OCI-LY7 (cell line): ENCODE results near the gene NDUFB10. TPM values are rescaled to one million over a fixed set of nuclear protein-coding genes. Genes with fewer than 3 reads are reported as not detected.

Experiments
- BruUV-seq: library from RNA; stranded (reverse); fragments of 400-500 nt; replicated peaks from 2 replicates; lab custom pipeline; 2021; lab: Mats Ljungman, UMichigan
- CTCF ChIA-PET: fragments of 300-600 bp; sonication (Branson Sonifier 250); formaldehyde crosslinking; loops from one replicate; lab custom pipeline; 2022; ENCODE audit warnings: antibody characterized with exemption; ENCODE audit not compliant: unreplicated experiment; lab: Charles Lee
- POLR2A ChIA-PET: fragments of 300-600 bp; sonication (Branson Sonifier 250); formaldehyde crosslinking; loops from one replicate; lab custom pipeline; 2022; ENCODE audit warnings: antibody characterized with exemption; lab: Charles Lee
- DNase-seq: peaks from one replicate; pipeline ENCODE4 v3.0.0-alpha.2; 2015; ENCODE audit warnings: low spot score
- H2AFZ ChIP-seq: fragments of 200-600 bp; sonication (generic), shearing (Covaris generic); 2 replicates; pipeline ENCODE4 v1.6.1; 2014; ENCODE audit warnings: mild to moderate bottlenecking, antibody characterized with exemption, low read length, moderate library complexity
- H3K27ac ChIP-seq: fragments of 200-600 bp; sonication (generic); 2 replicates; pipeline ENCODE4 v1.5.1; 2014; ENCODE audit warnings: mixed run types, low read depth, mild to moderate bottlenecking, moderate library complexity, low read length, inconsistent platforms; ENCODE audit not compliant: poor library complexity, severe bottlenecking
- H3K36me3 ChIP-seq: fragments of 200-600 bp; sonication (generic); 2 replicates; pipeline ENCODE4 v1.6.1; 2014; ENCODE audit warnings: mild to moderate bottlenecking, antibody characterized with exemption, low read length, moderate library complexity, mixed read lengths; ENCODE audit not compliant: insufficient read depth
- H3K4me1 ChIP-seq: fragments of 200-600 bp; sonication (generic); 2 replicates; pipeline ENCODE4 v1.5.1; 2014; ENCODE audit warnings: mild to moderate bottlenecking, low read length; ENCODE audit not compliant: insufficient read depth, poor library complexity, severe bottlenecking
- H3K4me2 ChIP-seq: fragments of 200-600 bp; sonication (generic); 2 replicates; pipeline ENCODE4 v1.6.1; 2014; ENCODE audit warnings: mild to moderate bottlenecking, low read length
- H3K4me3 ChIP-seq: fragments of 200-600 bp; sonication (generic); 2 replicates; pipeline ENCODE4 v1.5.1; 2014; ENCODE audit warnings: mild to moderate bottlenecking, low read depth, low read length; ENCODE audit not compliant: poor library complexity, severe bottlenecking
- H3K79me2 ChIP-seq: fragments of 200-600 bp; sonication (generic); 2 replicates; pipeline ENCODE4 v1.6.1; 2016; ENCODE audit warnings: low read depth, mild to moderate bottlenecking, low read length, moderate library complexity, mixed read lengths; ENCODE audit not compliant: insufficient read depth
- H3K9me2 ChIP-seq: fragments of 200-600 bp; sonication (generic); 2 replicates; pipeline ENCODE4 v1.6.1; 2016; ENCODE audit warnings: mild to moderate bottlenecking, low read length, mixed read lengths; ENCODE audit not compliant: insufficient read depth
- H3K9me3 ChIP-seq: fragments of 200-600 bp; sonication (generic); 2 replicates; pipeline ENCODE4 v1.6.1; 2014; ENCODE audit warnings: mild to moderate bottlenecking, mixed run types, low read length, mixed read lengths
- H4K20me1 ChIP-seq: fragments of 200-600 bp; sonication (generic); 2 replicates; pipeline ENCODE4 v1.6.1; 2014; ENCODE audit warnings: mild to moderate bottlenecking, antibody characterized with exemption, low read length, moderate library complexity, mixed read lengths; ENCODE audit not compliant: insufficient read depth
- EZH2phosphoT487 ChIP-seq: fragments of 200-600 bp; sonication (generic); IDR thresholded peaks from 2 replicates; pipeline ENCODE4 v1.6.1; 2018; ENCODE audit warnings: low read depth, borderline replicate concordance, mild to moderate bottlenecking, mixed run types, antibody characterized with exemption, low read length, moderate library complexity, mixed read lengths
- intact Hi-C: fragments of 100-400 bp; cut with micrococcal nuclease; formaldehyde crosslinking; loops from one replicate; pipeline ENCODE4 v1.10.0; 2022; ENCODE audit not compliant: unreplicated experiment
- total RNA-seq, 2 experiments: library from RNA; depleted of rRNA in 1 of 2; stranded (reverse); fragments of >200 nt in 1 of 2; shearing (Covaris generic) in 1 of 2; gene quantifications; 2 replicates each; pipeline ENCODE4 v1.2.3, GENCODE V29; 2014 to 2022
- TF ChIP-seq, protein P1 (sequence below): fragments of 200-600 bp; sonication (generic); conservative IDR thresholded peaks from 2 replicates; pipeline ENCODE4 v1.5.1; 2014; ENCODE audit warnings: mild to moderate bottlenecking, antibody characterized with exemption, low read length, moderate library complexity, mixed read lengths

The NDUFB10 gene
- total RNA-seq, 2 experiments from 2014 or later: 201 to 240 TPM

DNA sequence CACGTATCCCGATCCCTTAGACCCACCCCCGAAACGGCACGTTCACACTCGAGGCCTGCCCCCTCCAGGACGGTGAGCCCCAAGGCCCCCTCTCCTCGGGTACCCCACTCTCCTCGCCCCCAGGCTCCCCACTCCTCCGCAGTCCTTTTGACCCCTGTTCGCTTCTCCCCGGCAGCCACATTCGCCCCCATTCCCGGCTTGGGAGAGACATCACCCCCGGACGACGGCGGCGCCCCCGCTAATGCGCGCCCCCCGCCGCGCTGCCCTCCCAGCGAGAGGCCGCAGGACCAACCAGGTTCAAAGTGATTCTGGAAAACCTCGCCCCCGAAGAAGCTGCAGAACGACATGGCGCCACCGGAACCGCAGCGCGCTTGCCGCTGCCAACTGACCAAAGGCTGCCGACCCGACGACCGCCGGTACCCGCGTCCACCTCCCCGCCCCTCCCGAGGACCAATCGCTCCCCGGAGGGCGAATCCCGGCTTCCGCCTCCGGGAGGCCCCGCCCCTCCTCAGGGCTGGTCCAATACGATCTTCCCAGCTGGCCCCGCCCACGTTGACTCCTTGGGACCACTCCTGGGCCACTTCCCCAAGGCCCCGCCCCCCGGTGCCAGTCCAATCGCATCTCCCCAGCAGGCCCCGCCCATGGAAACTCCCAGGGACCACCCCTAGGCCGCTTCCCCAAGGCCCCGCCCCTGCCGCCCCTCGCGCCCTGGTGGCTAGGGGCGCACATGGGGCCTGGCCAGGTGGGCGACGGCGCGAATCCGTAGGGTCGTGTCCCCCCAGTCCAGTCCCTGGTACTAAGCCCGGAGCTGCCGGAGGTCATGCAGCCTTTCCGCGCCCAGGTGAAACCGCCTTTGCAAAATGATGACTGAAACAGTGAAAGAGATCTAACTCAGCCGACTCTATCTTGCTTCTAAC, 16.3 kb upstream of the NDUFB10 start, which contains the start of gene MSRB1:
Gene MSRB1, minus strand, starts transcription at position 390 of the 917 bp plus-strand sequence. Its CDS starts 43 bp downstream, at position 347.
- Histone ChIP-seq H3K4me3 (peak within 1 kb of the TSS; percentile 84), H4K20me1 (no peaks in the 10 kb centered on the region), H3K4me1 (peaks cover 18% of the 10 kb centered on the region), H3K9me3 (no peaks in the 10 kb centered on the region), H3K27ac (no peak within 1 kb of the TSS), H3K9me2 (no peaks in the 10 kb centered on the region), H2AFZ (peak within 1 kb of the TSS; percentile 83), H3K4me2 (peak within 1 kb of the TSS; percentile 95), H3K79me2 (no peaks in the 10 kb centered on the region), H3K36me3 (no peaks in the 10 kb centered on the region)
- TF ChIP-seq, protein P1, sequence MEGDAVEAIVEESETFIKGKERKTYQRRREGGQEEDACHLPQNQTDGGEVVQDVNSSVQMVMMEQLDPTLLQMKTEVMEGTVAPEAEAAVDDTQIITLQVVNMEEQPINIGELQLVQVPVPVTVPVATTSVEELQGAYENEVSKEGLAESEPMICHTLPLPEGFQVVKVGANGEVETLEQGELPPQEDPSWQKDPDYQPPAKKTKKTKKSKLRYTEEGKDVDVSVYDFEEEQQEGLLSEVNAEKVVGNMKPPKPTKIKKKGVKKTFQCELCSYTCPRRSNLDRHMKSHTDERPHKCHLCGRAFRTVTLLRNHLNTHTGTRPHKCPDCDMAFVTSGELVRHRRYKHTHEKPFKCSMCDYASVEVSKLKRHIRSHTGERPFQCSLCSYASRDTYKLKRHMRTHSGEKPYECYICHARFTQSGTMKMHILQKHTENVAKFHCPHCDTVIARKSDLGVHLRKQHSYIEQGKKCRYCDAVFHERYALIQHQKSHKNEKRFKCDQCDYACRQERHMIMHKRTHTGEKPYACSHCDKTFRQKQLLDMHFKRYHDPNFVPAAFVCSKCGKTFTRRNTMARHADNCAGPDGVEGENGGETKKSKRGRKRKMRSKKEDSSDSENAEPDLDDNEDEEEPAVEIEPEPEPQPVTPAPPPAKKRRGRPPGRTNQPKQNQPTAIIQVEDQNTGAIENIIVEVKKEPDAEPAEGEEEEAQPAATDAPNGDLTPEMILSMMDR: peak; percentile 29; the same call in 1 of the 2 replicates
- TF ChIP-seq EZH2phosphoT487: no peak
- DNase-seq: peak; percentile 100
- ChIA-PET CTCF (no interaction called here), POLR2A (interaction anchor here (0.8 to 2.2 kb wide), 2 partner anchors 22 to 161 kb away, joined by 4 read pairs; partner anchors contain the start of genes NUBP2, RPS2 and SPSB3)
- intact Hi-C loops: loop anchor here (2.0 to 5.0 kb wide), 2 partner anchors 66 to 161 kb away; partner anchors contain the start of genes NUBP2, SPSB3 and ZNF598
- no TSS peak for BruUV-seq

DNA sequence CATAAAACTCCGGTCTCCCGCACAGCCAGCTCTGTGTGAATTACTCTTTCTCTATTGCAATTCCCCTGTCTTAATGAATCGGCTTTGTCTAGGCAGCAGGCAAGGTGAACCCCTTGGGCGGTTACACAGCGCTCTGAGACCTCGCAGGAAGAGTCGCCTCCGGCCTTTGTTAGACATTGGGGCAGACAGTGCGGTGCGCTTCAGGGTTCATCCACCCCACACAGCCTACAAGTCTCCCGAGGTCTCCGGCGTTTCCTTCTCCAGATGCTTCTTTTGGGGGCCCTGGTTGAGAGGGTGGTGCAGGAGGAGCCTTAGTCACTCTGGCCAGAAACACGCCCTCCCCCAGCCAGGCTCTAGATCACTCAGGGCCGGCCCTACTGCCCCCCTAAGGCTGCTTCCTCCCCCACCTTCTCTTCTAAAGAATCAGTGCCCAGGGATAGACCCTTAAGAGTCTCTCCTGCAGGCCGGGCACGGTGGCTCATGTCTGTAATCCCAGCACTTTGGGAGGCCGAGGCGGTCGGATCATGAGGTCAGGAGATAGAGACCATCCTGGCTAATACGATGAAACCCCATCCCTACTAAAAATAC, 14.6 kb upstream of the NDUFB10 start:
- no peak overlapping the region for H2AFZ ChIP-seq
- no peaks in the 10 kb centered on the region for H3K9me2 ChIP-seq
- BruUV-seq: no TSS peak
- TF ChIP-seq EZH2phosphoT487: no peak
- TF ChIP-seq, protein P1: no peak
- no peak overlapping the region for H3K27ac ChIP-seq
- peaks cover 18% of the 10 kb centered on the region for H3K4me1 ChIP-seq
- intact Hi-C loops: loop anchor here (5.0 kb wide), 1 partner anchor 162 kb away; the partner anchor contains the start of genes NUBP2 and SPSB3
- H4K20me1 ChIP-seq: no peaks in the 10 kb centered on the region
- no peaks in the 10 kb centered on the region for H3K79me2 ChIP-seq
- POLR2A ChIA-PET: interaction anchor here (1.0 kb wide), 1 partner anchor 20 kb away, joined by 3 read pairs; the partner anchor contains the start of gene RPS2
- DNase-seq: no peak
- no peak overlapping the region for H3K4me2 ChIP-seq
- CTCF ChIA-PET: interaction anchor here (0.6 kb wide), 1 partner anchor 222 kb away, joined by 6 read pairs; no protein-coding TSS in a partner anchor
- no peaks in the 10 kb centered on the region for H3K36me3 ChIP-seq
- no peak overlapping the region for H3K4me3 ChIP-seq
- H3K9me3 ChIP-seq: no peaks in the 10 kb centered on the region
